K562 (cell line): ENCODE measurements around the gene CS.

Experiments used
- EWSR1 ChIP-seq: fragments of 450-650 bp; IDR thresholded peaks from 2 replicates; pipeline ENCODE4 v1.6.1; 2018; ENCODE audit warnings: borderline replicate concordance, mild to moderate bottlenecking, low read depth, moderate library complexity; ENCODE audit not compliant: partially characterized antibody
- NFIC ChIP-seq: fragments of 450-650 bp; IDR thresholded peaks from 2 replicates; pipeline ENCODE4 v1.6.1; 2017; ENCODE audit warnings: mild to moderate bottlenecking, inconsistent platforms
- RCOR1 ChIP-seq, 2 experiments: IDR thresholded peaks; 2 replicates each; pipeline ENCODE4 v1.6.1; 2012; ENCODE audit warnings: low read depth in 2 of 2, low read length in 2 of 2, borderline replicate concordance in 1 of 2, improper control_type of control experiment in 1 of 2
- TAF1 ChIP-seq: IDR thresholded peaks from 2 replicates; pipeline ENCODE4 v1.6.1; 2011; ENCODE audit warnings: mild to moderate bottlenecking, low read length, moderate library complexity; ENCODE audit not compliant: insufficient read depth, control insufficient read depth, severe bottlenecking; ENCODE audit errors: extremely low read depth
- ZBTB40 ChIP-seq, 2 experiments: fragments of 450-650 bp in 1 of 2; sonication (generic) in 1 of 2; formaldehyde crosslinking in 1 of 2; IDR thresholded peaks; 2 replicates each; pipeline versions ENCODE4 v1.7.1 to v1.9.0; 2016 to 2022; ENCODE audit warnings: inconsistent platforms in 1 of 2, mild to moderate bottlenecking in 1 of 2, missing genetic modification reagents in 1 of 2
- ZEB2 ChIP-seq: fragments of 450-650 bp; IDR thresholded peaks from 2 replicates; pipeline ENCODE4 v1.6.1; 2016
- ZNF274 ChIP-seq: IDR thresholded peaks from 2 replicates; pipeline ENCODE4 v1.6.1; 2011; ENCODE audit warnings: low read depth, mild to moderate bottlenecking, low read length, moderate library complexity, borderline replicate concordance
- TF ChIP-seq, protein P1 (sequence below): IDR thresholded peaks from 3 replicates; pipeline ENCODE4 v1.6.1; 2011; ENCODE audit warnings: borderline replicate concordance, mild to moderate bottlenecking; ENCODE audit not compliant: insufficient read length, insufficient read depth

- no peak for TF ChIP-seq ZBTB40 (IDR thresholded peaks at IDR 0.05)
- TF ChIP-seq ZBTB40 (CRISPR knock-in tag; IDR thresholded peaks at IDR 0.05) = no peak
- no peak for TF ChIP-seq RCOR1 (IDR thresholded peaks at IDR 0.05; ENCODE audit: borderline replicate concordance in 1 of 2, low read depth in 2 of 2, low read length in 2 of 2)
- TF ChIP-seq TAF1 = no peak
- TF ChIP-seq NFIC = no peak
- no peak for TF ChIP-seq ZNF274
- TF ChIP-seq ZEB2 = no peak
- TF ChIP-seq, protein P1, sequence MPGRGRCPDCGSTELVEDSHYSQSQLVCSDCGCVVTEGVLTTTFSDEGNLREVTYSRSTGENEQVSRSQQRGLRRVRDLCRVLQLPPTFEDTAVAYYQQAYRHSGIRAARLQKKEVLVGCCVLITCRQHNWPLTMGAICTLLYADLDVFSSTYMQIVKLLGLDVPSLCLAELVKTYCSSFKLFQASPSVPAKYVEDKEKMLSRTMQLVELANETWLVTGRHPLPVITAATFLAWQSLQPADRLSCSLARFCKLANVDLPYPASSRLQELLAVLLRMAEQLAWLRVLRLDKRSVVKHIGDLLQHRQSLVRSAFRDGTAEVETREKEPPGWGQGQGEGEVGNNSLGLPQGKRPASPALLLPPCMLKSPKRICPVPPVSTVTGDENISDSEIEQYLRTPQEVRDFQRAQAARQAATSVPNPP = no peak
- no peak for TF ChIP-seq EWSR1
Observed at GRCh38 chr12:56267443-56268071, 32.6 kb downstream of the CS start.
